SK-N-SH (cell line): ENCODE results near the gene FERMT1. TPM values are rescaled to one million over a fixed set of nuclear protein-coding genes. Genes with fewer than 3 reads are reported as not detected.

Source experiments
- CTCF ChIA-PET: fragments of 300-600, 350-600 bp; formaldehyde crosslinking; extraction: SDS; loops from one replicate; lab custom pipeline; 2021; lab: Yijun Ruan, JAX
- POLR2A ChIA-PET: fragments of 350-600 bp; sonication (Branson Sonifier 250); formaldehyde crosslinking; extraction: SDS; loops from one replicate; lab custom pipeline; 2020; ENCODE audit warnings: antibody characterized with exemption, inconsistent platforms; lab: Yijun Ruan, JAX
- DNase-seq: peaks from one replicate; pipeline ENCODE4 v3.0.0; 2012
- H2AFZ ChIP-seq: fragments of 200-600 bp; sonication (generic); 2 replicates; pipeline ENCODE4 v1.8.1; 2016; ENCODE audit warnings: antibody characterized with exemption, mild to moderate bottlenecking, low read depth
- H3F3A ChIP-seq: fragments of 200-600 bp; sonication (generic); replicated peaks from 2 replicates; pipeline ENCODE3; 2016; ENCODE audit warnings: antibody characterized with exemption, mild to moderate bottlenecking; ENCODE audit not compliant: insufficient read depth
- H3K27ac ChIP-seq, 2 experiments: fragments of 200-500 bp in 1 of 2; fragments of 200-600 bp in 1 of 2; sonication (Bioruptor generic) in 1 of 2; sonication (generic), shearing (Covaris generic) in 1 of 2; 2 replicates each; pipeline versions ENCODE4 v1.5.1 to v1.6.1; 2014 to 2016; ENCODE audit warnings: low read depth in 2 of 2, inconsistent platforms in 1 of 2, low read length in 1 of 2, mild to moderate bottlenecking in 1 of 2, mixed read lengths in 1 of 2
- H3K27me3 ChIP-seq: fragments of 200-600 bp; sonication (generic), shearing (Covaris generic); 2 replicates; pipeline ENCODE4 v1.6.1; 2016; ENCODE audit warnings: mixed run types; ENCODE audit not compliant: insufficient read depth
- H3K36me3 ChIP-seq, 2 experiments: fragments of 200-500 bp in 1 of 2; fragments of 200-600 bp in 1 of 2; sonication (Bioruptor generic) in 1 of 2; sonication (generic) in 1 of 2; replicated peaks in 1 of 2; 2 replicates each; pipeline versions ENCODE3 to v1.5.1; 2014 to 2016; ENCODE audit warnings: low read length in 1 of 2, mild to moderate bottlenecking in 1 of 2; ENCODE audit not compliant: insufficient read depth in 2 of 2, control insufficient read depth in 1 of 2
- H3K4me1 ChIP-seq, 2 experiments: fragments of 200-500 bp in 1 of 2; fragments of 200-600 bp in 1 of 2; sonication (Bioruptor generic) in 1 of 2; sonication (generic), shearing (Covaris generic) in 1 of 2; 2 replicates each; pipeline versions ENCODE4 v1.5.1 to v1.6.1; 2014 to 2016; ENCODE audit warnings: low read depth in 1 of 2, low read length in 1 of 2, mixed run types in 1 of 2; ENCODE audit not compliant: insufficient read depth in 2 of 2, control insufficient read depth in 1 of 2
- H3K4me2 ChIP-seq: fragments of 200-600 bp; sonication (generic), shearing (Covaris generic); 2 replicates; pipeline ENCODE4 v1.6.1; 2017; ENCODE audit warnings: mixed run types
- H3K4me3 ChIP-seq, 2 experiments: fragments of 200-500 bp in 1 of 2; fragments of 200-600 bp in 1 of 2; sonication (Bioruptor generic) in 1 of 2; sonication (generic), shearing (Covaris generic) in 1 of 2; 2 replicates each; pipeline versions ENCODE4 v1.5.1 to v1.8.1; 2014 to 2016; ENCODE audit warnings: low read depth in 2 of 2, inconsistent platforms in 1 of 2, low read length in 1 of 2, mild to moderate bottlenecking in 1 of 2, mixed read lengths in 1 of 2, moderate library complexity in 1 of 2
- H3K79me2 ChIP-seq: fragments of 200-600 bp; sonication (generic); 2 replicates; pipeline ENCODE4 v1.8.1; 2017; ENCODE audit warnings: mild to moderate bottlenecking; ENCODE audit not compliant: insufficient read depth
- H3K9ac ChIP-seq: fragments of 200-600 bp; sonication (generic); 2 replicates; pipeline ENCODE4 v1.6.1; 2017; ENCODE audit warnings: mixed run types
- H3K9me2 ChIP-seq: fragments of 200-600 bp; sonication (generic); 2 replicates; pipeline ENCODE4 v1.6.1; 2017; ENCODE audit warnings: mixed run types
- H3K9me3 ChIP-seq: fragments of 200-600 bp; sonication (generic); 2 replicates; pipeline ENCODE4 v1.6.1; 2017; ENCODE audit warnings: mixed run types, mild to moderate bottlenecking, moderate library complexity
- H4K20me1 ChIP-seq: fragments of 200-600 bp; sonication (generic); 2 replicates; pipeline ENCODE4 v1.6.1; 2017; ENCODE audit warnings: mild to moderate bottlenecking, mixed run types; ENCODE audit not compliant: insufficient read depth
- CHD2 ChIP-seq: fragments of 150-350 bp; IDR thresholded peaks from 2 replicates; pipeline ENCODE4 v1.6.1; 2018; ENCODE audit warnings: low read length; ENCODE audit not compliant: partially characterized antibody
- ELF1 ChIP-seq: IDR thresholded peaks from 2 replicates; pipeline ENCODE4 v1.4.0; 2012
- EP300 ChIP-seq, 2 experiments: IDR thresholded peaks; 2 replicates each; pipeline versions ENCODE4 v1.4.0 to v1.6.1; 2012; ENCODE audit warnings: borderline replicate concordance in 1 of 2, low read depth in 1 of 2, low read length in 1 of 2
- FOXJ3 ChIP-seq: sonication (generic); formaldehyde crosslinking; IDR thresholded peaks from 2 replicates; pipeline ENCODE4 v1.5.1; 2020; ENCODE audit warnings: mild to moderate bottlenecking, missing genetic modification reagents
- GABPA ChIP-seq: IDR thresholded peaks from 2 replicates; pipeline ENCODE4 v1.4.0; 2012; ENCODE audit warnings: low read depth, mild to moderate bottlenecking
- JUND ChIP-seq: IDR thresholded peaks from 2 replicates; pipeline ENCODE4 v1.4.0; 2012
- MEF2A ChIP-seq: IDR thresholded peaks from 2 replicates; pipeline ENCODE4 v1.4.0; 2012; ENCODE audit warnings: low read depth, borderline replicate concordance
- MXI1 ChIP-seq: IDR thresholded peaks from 2 replicates; pipeline ENCODE4 v1.6.1; 2012; ENCODE audit warnings: mild to moderate bottlenecking, low read depth, low read length, improper control_type of control experiment
- NFIC ChIP-seq: IDR thresholded peaks from 2 replicates; pipeline ENCODE4 v1.4.0; 2012; ENCODE audit warnings: borderline replicate concordance
- POLR2AphosphoS5 ChIP-seq: IDR thresholded peaks from 2 replicates; pipeline ENCODE4 v1.6.1; 2012; ENCODE audit warnings: low read depth, low read length
- RXRA ChIP-seq: IDR thresholded peaks from 2 replicates; pipeline ENCODE4 v1.4.0; 2012; ENCODE audit warnings: low read depth, mild to moderate bottlenecking, borderline replicate concordance
- SIN3A ChIP-seq: IDR thresholded peaks from 2 replicates; pipeline ENCODE4 v1.6.1; 2012; ENCODE audit warnings: low read depth, mild to moderate bottlenecking, low read length, moderate library complexity, borderline replicate concordance
- SMC3 ChIP-seq: IDR thresholded peaks from 2 replicates; pipeline ENCODE4 v1.6.1; 2012; ENCODE audit warnings: low read depth, low read length, improper control_type of control experiment
- TAF1 ChIP-seq: IDR thresholded peaks from 2 replicates; pipeline ENCODE4 v1.6.1; 2012; ENCODE audit warnings: low read depth, mild to moderate bottlenecking, low read length, moderate library complexity, borderline replicate concordance
- TEAD4 ChIP-seq: IDR thresholded peaks from 2 replicates; pipeline ENCODE4 v1.4.0; 2012; ENCODE audit warnings: mild to moderate bottlenecking, borderline replicate concordance; ENCODE audit not compliant: insufficient read depth
- YY1 ChIP-seq: IDR thresholded peaks from 2 replicates; pipeline ENCODE4 v1.4.0; 2012; ENCODE audit warnings: low read depth, mild to moderate bottlenecking
- WGBS: methylation state at CpG from one replicate; pipeline ENCODE4 v1.1.6; 2017; ENCODE audit warnings: low lambda C conversion rate; 5-methylcytosine and 5-hydroxymethylcytosine counted together
- polyA plus RNA-seq, 3 experiments: library from polyadenylated mRNA; depleted of rRNA; stranded (reverse); fragments of >200 nt; gene quantifications; 2 replicates each; pipeline ENCODE4 v1.2.3, GENCODE V29; 2012
- TF ChIP-seq, protein P1 (sequence below): IDR thresholded peaks from 2 replicates; pipeline ENCODE4 v1.6.1; 2012; ENCODE audit warnings: mild to moderate bottlenecking, low read depth, low read length, moderate library complexity
- TF ChIP-seq, protein P2 (sequence below): IDR thresholded peaks from 2 replicates; pipeline ENCODE4 v1.4.0; 2012; ENCODE audit warnings: low read depth, borderline replicate concordance
- TF ChIP-seq, protein P3 (sequence below): IDR thresholded peaks from 2 replicates; pipeline ENCODE4 v1.4.0; 2012; ENCODE audit warnings: low read depth, borderline replicate concordance
- TF ChIP-seq, protein P4 (sequence below): fragments of 150-350 bp; IDR thresholded peaks from 2 replicates; pipeline ENCODE4 v1.6.1; 2017; ENCODE audit warnings: antibody characterized with exemption, low read length, low read depth, borderline replicate concordance
- TF ChIP-seq, protein P5 (sequence below): fragments of 150-350 bp; IDR thresholded peaks from 2 replicates; pipeline ENCODE4 v1.6.1; 2016; ENCODE audit warnings: mild to moderate bottlenecking, low read depth, low read length

The FERMT1 gene
- polyA plus RNA-seq, 1 of the 3 experiments (the other 2 are of a cell fraction), result 0.81 TPM

DNA sequence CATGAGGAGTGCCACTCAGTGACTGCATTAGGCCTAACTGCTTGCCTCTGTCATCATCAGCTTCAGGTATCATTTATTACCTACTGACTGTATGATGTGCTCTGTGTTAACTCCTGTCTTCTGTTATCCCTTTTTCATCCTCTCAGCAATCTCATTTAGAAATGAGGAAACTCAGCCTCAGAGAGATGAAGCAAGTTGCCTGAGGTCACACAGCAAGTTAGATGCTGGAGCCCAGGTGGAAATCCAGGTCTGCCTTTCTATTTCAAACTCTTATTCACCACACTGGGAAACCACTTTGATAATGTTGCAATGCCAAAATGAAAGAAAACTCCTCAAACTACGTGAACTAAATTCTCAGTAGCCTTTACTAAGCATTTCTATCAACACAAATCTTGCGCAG lies 1.3 kb downstream of the FERMT1 start:
- no peak overlapping the region for H2AFZ ChIP-seq
- WGBS, result 69% methylated on average over 2 of the region's 2 CpGs
- no peaks in the 10 kb centered on the region for H3K9me3 ChIP-seq
- no peaks in the 10 kb centered on the region for H4K20me1 ChIP-seq
- peaks cover 0 to 3% of the 10 kb centered on the region in 2 experiments; a peak in 1 of 4 replicates for H3K4me1 ChIP-seq
- TF ChIP-seq POLR2AphosphoS5 (no peak), GABPA (no peak), FOXJ3 (no peak), CHD2 (no peak), MXI1 (no peak), JUND (no peak), NFIC (no peak), MEF2A (no peak), SMC3 (no peak)
- TF ChIP-seq, protein P1, sequence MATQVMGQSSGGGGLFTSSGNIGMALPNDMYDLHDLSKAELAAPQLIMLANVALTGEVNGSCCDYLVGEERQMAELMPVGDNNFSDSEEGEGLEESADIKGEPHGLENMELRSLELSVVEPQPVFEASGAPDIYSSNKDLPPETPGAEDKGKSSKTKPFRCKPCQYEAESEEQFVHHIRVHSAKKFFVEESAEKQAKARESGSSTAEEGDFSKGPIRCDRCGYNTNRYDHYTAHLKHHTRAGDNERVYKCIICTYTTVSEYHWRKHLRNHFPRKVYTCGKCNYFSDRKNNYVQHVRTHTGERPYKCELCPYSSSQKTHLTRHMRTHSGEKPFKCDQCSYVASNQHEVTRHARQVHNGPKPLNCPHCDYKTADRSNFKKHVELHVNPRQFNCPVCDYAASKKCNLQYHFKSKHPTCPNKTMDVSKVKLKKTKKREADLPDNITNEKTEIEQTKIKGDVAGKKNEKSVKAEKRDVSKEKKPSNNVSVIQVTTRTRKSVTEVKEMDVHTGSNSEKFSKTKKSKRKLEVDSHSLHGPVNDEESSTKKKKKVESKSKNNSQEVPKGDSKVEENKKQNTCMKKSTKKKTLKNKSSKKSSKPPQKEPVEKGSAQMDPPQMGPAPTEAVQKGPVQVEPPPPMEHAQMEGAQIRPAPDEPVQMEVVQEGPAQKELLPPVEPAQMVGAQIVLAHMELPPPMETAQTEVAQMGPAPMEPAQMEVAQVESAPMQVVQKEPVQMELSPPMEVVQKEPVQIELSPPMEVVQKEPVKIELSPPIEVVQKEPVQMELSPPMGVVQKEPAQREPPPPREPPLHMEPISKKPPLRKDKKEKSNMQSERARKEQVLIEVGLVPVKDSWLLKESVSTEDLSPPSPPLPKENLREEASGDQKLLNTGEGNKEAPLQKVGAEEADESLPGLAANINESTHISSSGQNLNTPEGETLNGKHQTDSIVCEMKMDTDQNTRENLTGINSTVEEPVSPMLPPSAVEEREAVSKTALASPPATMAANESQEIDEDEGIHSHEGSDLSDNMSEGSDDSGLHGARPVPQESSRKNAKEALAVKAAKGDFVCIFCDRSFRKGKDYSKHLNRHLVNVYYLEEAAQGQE, result no peak
- ChIA-PET CTCF (no interaction called here), POLR2A (no interaction called here)
- DNase-seq, result no peak
- H3K9ac ChIP-seq, result no peak overlapping the region
- H3K36me3 ChIP-seq, result no peaks in the 10 kb centered on the region
- no peaks in the 10 kb centered on the region for H3K27me3 ChIP-seq
- H3K9me2 ChIP-seq, result no peaks in the 10 kb centered on the region
- no peak overlapping the region for H3K4me2 ChIP-seq
- H3K79me2 ChIP-seq, result no peaks in the 10 kb centered on the region
- H3K4me3 ChIP-seq, result no peak overlapping the region; a peak in 1 of 4 replicates
- H3K27ac ChIP-seq, result no peak overlapping the region
- peaks cover 5% of the 10 kb centered on the region for H3F3A ChIP-seq

DNA sequence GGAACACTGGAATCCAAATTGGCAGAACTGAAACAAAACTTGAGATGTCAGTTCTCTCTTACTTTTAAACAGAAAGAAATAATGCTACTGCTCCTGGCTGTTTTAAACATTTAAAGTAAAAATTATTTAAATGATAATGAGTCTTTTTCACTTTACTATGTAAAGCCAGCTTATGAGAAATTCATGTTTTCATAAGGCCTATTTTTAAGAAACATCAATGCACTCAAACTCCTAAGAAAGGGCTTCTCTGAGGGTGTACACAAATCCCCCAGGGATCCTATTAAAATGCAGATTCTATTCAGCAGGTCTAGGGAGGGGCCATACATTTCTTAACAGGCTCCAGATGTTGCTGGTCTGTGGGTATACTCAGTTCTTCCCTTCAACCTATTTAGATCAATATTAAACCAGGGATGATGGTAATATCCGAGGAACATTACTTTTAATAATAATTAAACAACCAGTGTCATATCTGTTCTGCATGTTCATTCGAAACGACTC lies 2.3 kb downstream of the FERMT1 start:
- ChIA-PET CTCF (interaction anchor here (0.8 kb wide), 1 partner anchor 1165 kb away, joined by 3 read pairs; no protein-coding TSS in a partner anchor), POLR2A (no interaction called here)
- no peaks in the 10 kb centered on the region for H4K20me1 ChIP-seq
- TF ChIP-seq SIN3A (no peak), RXRA (no peak), EP300 (IDR thresholded peaks at IDR 0.05; ENCODE audit: borderline replicate concordance in 1 of 2, low read depth in 1 of 2, low read length in 1 of 2) (no peak), TAF1 (no peak), ELF1 (no peak), MEF2A (no peak), TEAD4 (no peak), YY1 (no peak), SMC3 (no peak)
- TF ChIP-seq, protein P2, sequence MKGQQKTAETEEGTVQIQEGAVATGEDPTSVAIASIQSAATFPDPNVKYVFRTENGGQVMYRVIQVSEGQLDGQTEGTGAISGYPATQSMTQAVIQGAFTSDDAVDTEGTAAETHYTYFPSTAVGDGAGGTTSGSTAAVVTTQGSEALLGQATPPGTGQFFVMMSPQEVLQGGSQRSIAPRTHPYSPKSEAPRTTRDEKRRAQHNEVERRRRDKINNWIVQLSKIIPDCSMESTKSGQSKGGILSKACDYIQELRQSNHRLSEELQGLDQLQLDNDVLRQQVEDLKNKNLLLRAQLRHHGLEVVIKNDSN, result no peak
- TF ChIP-seq, protein P3, sequence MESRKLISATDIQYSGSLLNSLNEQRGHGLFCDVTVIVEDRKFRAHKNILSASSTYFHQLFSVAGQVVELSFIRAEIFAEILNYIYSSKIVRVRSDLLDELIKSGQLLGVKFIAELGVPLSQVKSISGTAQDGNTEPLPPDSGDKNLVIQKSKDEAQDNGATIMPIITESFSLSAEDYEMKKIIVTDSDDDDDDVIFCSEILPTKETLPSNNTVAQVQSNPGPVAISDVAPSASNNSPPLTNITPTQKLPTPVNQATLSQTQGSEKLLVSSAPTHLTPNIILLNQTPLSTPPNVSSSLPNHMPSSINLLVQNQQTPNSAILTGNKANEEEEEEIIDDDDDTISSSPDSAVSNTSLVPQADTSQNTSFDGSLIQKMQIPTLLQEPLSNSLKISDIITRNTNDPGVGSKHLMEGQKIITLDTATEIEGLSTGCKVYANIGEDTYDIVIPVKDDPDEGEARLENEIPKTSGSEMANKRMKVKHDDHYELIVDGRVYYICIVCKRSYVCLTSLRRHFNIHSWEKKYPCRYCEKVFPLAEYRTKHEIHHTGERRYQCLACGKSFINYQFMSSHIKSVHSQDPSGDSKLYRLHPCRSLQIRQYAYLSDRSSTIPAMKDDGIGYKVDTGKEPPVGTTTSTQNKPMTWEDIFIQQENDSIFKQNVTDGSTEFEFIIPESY, result no peak
- TF ChIP-seq, protein P4, sequence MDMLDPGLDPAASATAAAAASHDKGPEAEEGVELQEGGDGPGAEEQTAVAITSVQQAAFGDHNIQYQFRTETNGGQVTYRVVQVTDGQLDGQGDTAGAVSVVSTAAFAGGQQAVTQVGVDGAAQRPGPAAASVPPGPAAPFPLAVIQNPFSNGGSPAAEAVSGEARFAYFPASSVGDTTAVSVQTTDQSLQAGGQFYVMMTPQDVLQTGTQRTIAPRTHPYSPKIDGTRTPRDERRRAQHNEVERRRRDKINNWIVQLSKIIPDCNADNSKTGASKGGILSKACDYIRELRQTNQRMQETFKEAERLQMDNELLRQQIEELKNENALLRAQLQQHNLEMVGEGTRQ, result no peak
- TF ChIP-seq, protein P5, sequence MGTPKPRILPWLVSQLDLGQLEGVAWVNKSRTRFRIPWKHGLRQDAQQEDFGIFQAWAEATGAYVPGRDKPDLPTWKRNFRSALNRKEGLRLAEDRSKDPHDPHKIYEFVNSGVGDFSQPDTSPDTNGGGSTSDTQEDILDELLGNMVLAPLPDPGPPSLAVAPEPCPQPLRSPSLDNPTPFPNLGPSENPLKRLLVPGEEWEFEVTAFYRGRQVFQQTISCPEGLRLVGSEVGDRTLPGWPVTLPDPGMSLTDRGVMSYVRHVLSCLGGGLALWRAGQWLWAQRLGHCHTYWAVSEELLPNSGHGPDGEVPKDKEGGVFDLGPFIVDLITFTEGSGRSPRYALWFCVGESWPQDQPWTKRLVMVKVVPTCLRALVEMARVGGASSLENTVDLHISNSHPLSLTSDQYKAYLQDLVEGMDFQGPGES, result no peak
- H3K27ac ChIP-seq, result no peak overlapping the region
- no peaks in the 10 kb centered on the region for H3K36me3 ChIP-seq
- H3F3A ChIP-seq, result peaks cover 5% of the 10 kb centered on the region
- no peaks in the 10 kb centered on the region for H3K79me2 ChIP-seq
- H2AFZ ChIP-seq, result no peak overlapping the region
- H3K4me3 ChIP-seq, result no peak overlapping the region
- WGBS, result 63% methylated on average over 3 of the region's 3 CpGs
- peaks cover 0 to 3% of the 10 kb centered on the region in 2 experiments; a peak in 1 of 4 replicates for H3K4me1 ChIP-seq
- H3K9ac ChIP-seq, result no peak overlapping the region
- H3K9me2 ChIP-seq, result no peaks in the 10 kb centered on the region
- no peak for DNase-seq
- no peaks in the 10 kb centered on the region for H3K27me3 ChIP-seq
- no peak overlapping the region for H3K4me2 ChIP-seq
- H3K9me3 ChIP-seq, result no peaks in the 10 kb centered on the region
